Heart left ventricle (tissue), 16 donors: ENCODE results near the gene DIO3. TPM values are rescaled to one million over a fixed set of nuclear protein-coding genes. Genes with fewer than 3 reads are reported as not detected.

Experiments used
- ATAC-seq, 4 donors: fragments of 200-7000 bp; cut with Tn5 transposase; one replicate each; pipeline ENCODE4 v1.9.1; 2020 to 2022; ENCODE audit warnings: moderate library complexity in 4 of 4, mild to moderate bottlenecking in 3 of 4, moderate number of reproducible peaks in 1 of 4
- DNase-seq, 5 donors: peaks; one replicate each; pipeline ENCODE4 v3.0.0-alpha.2; 2020
- H3K27ac ChIP-seq, 12 donors: fragments of 200-600 bp; sonication (generic) in 4 of 12; one replicate each; pipeline versions ENCODE4 v1.5.0 to v1.8.0; 2016 to 2022; ENCODE audit warnings: mild to moderate bottlenecking in 2 of 12
- H3K27me3 ChIP-seq, 9 donors: fragments of 200-600 bp; sonication (generic) in 2 of 9; one replicate each; pipeline versions ENCODE4 v1.5.1 to v1.8.0; 2016 to 2022; ENCODE audit warnings: mild to moderate bottlenecking in 3 of 9
- H3K36me3 ChIP-seq, 9 donors: fragments of 200-600 bp; sonication (generic) in 2 of 9; one replicate each; pipeline versions ENCODE4 v1.5.0 to v1.8.0; 2018 to 2022; ENCODE audit warnings: mild to moderate bottlenecking in 2 of 9
- H3K4me1 ChIP-seq, 12 donors: fragments of 200-600 bp; sonication (generic) in 4 of 12; one replicate each; pipeline versions ENCODE4 v1.5.0 to v1.8.0; 2016 to 2022; ENCODE audit warnings: mild to moderate bottlenecking in 3 of 12
- H3K4me3 ChIP-seq, 12 donors: fragments of 200-600 bp; sonication (generic) in 4 of 12; one replicate each; pipeline versions ENCODE4 v1.5.0 to v1.8.0; 2017 to 2022; ENCODE audit warnings: mild to moderate bottlenecking in 9 of 12, moderate library complexity in 4 of 12
- H3K9me3 ChIP-seq, 12 donors: fragments of 200-600 bp; sonication (generic) in 4 of 12; one replicate each; pipeline versions ENCODE4 v1.5.0 to v1.8.0; 2016 to 2022; ENCODE audit warnings: mild to moderate bottlenecking in 1 of 12
- POLR2A ChIP-seq, 2 donors: fragments of 450-650 bp; IDR thresholded peaks; one replicate each; pipeline ENCODE4 v1.6.1; 2017; ENCODE audit warnings: antibody characterized with exemption in 2 of 2, mild to moderate bottlenecking in 2 of 2, moderate library complexity in 2 of 2
- WGBS, 4 donors: extraction: QIAGEN DNeasy Blood & Tissue Kit in 2 of 4; methylation state at CpG; one replicate each; pipeline versions ENCODE4 v1.1.5 to v1.1.7; 2013 to 2018; 5-methylcytosine and 5-hydroxymethylcytosine counted together
- intact Hi-C, 10 donors: fragments of 100-400 bp; cut with DNase I; formaldehyde crosslinking; loops; one replicate each; pipeline versions ENCODE4 v1.11.1 to v1.14.2; 2022
- polyA plus RNA-seq, 2 donors: library from polyadenylated mRNA; stranded (reverse); fragments of 200-250 nt; gene quantifications; one replicate each; pipeline ENCODE4 v1.2.3, GENCODE V29; 2013
- total RNA-seq, 9 donors: library from RNA; depleted of rRNA in 2 of 9; stranded (reverse); fragments of >200 nt in 2 of 9; fragmentation: NEBNext Ultra II Directional in 3 of 9; extraction: Animal tissue kit (Norgen Biotek cat#: 25700) in 3 of 9; gene quantifications; one replicate each; pipeline versions ENCODE4 v1.1.0 to v1.2.4, GENCODE V29; 2016 to 2023
- TF ChIP-seq, protein P1 (sequence below), 12 donors: fragments of 200-600 bp; sonication (generic) in 4 of 12; IDR thresholded peaks; one replicate each; pipeline versions ENCODE4 v1.5.0 to v1.8.0; 2018 to 2022; ENCODE audit warnings: antibody characterized with exemption in 12 of 12, mild to moderate bottlenecking in 5 of 12
- donor health status: ischemic (EF 13 %, LVEDD 7.1; RV severe dilation, severe dysfunction).
- donor health status: healthy with polysubstance abuse.
- donor health status: DM: no; HTN: yes; CAD: no.
- donor health status: DM: no; HTN: no; CAD: no.
- donor health status: ischemic (EF 25% LVEDD 6.9; RV normal size, moderate dysfunction).
- donor health status: ischemic (EF 25% LVEDD 5.7; RV mildly dilated, moderate dysfunction).
- donor health status: healthy.
- donor health status: DM: yes; HTN: yes; CAD: no.
- donor health status: ischemic (EF 35%, LVEDD 5.7; RV mildly dilated, moderate dysfunction).
- donor health status: nonischemic (EF 11% LVEDD 7.7; RV severe dilation, severe dysfunction).
- donor health status: DM: yes; HTN: yes; CAD: no.
- donor health status: PGD.
- donor health status: ischemic (EF 29% LVEDD 5.4; RV normal size, mild dysfunction).
- donor health status: nonischemic (EF 23%, LVEDD 6.1; RV moderate dilation, normal function).

Gene DIO3
- total and polyA plus RNA-seq, 11 donors = 0.12 to 0.48 (median 0.24) TPM; not detected in 6

DNA sequence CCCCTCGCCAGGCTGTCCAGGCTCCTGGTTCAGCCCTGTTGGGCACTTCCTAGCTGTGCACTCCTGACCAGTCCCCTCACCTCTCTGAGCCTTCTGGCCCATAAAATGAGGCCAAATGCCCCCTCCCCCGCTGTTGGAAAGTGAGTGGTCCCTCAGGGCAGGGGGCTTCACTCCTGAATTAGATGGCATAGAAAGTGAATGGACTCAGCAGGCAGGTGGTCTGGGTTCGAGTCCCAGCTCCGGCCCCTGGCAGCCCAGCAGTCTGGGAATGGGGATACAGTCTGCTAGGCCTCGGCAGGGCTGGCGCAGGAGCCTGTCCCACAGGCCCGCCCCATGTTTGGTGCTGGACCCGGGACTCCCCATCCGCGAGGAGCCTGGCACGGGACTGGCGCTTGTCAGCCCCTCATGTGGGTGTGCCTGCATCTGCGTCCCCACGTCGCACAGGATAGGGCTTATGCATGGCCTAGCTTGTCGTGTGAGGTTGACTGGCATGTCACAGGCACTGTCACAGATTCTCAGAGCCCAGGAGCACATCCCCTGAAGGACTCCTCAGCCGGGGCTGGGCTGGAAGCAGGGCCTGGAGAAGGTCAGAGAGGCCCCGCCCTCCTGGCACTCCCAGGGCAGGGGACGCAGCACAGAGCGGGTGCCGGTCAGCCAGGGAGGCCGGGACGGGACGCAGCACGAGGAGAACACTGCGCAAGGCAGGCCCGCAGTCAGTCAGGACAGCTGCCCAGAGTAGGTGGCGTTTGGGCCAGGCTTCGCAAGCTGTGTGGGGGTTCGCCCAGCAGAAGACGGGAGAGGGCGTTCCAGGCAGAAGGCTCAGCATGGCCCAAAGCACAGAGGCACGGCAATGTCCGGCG is 40.5 kb downstream of the DIO3 start:
- DNase-seq = no peak
- H3K9me3 ChIP-seq = peaks cover 0 to 8% (median 0%) of the 10 kb centered on the region in 12 donors
- no peak for TF ChIP-seq POLR2A (IDR thresholded peaks at IDR 0.05)
- TF ChIP-seq, protein P1, sequence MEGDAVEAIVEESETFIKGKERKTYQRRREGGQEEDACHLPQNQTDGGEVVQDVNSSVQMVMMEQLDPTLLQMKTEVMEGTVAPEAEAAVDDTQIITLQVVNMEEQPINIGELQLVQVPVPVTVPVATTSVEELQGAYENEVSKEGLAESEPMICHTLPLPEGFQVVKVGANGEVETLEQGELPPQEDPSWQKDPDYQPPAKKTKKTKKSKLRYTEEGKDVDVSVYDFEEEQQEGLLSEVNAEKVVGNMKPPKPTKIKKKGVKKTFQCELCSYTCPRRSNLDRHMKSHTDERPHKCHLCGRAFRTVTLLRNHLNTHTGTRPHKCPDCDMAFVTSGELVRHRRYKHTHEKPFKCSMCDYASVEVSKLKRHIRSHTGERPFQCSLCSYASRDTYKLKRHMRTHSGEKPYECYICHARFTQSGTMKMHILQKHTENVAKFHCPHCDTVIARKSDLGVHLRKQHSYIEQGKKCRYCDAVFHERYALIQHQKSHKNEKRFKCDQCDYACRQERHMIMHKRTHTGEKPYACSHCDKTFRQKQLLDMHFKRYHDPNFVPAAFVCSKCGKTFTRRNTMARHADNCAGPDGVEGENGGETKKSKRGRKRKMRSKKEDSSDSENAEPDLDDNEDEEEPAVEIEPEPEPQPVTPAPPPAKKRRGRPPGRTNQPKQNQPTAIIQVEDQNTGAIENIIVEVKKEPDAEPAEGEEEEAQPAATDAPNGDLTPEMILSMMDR (IDR thresholded peaks at IDR 0.05) = no peak
- WGBS, 4 donors = 88 to 92% (median 88%) methylated on average over 25 to 35 of the region's 35 CpGs
- H3K27ac ChIP-seq = no peak overlapping the region
- H3K27me3 ChIP-seq = peaks cover 0 to 25% (median 3%) of the 10 kb centered on the region in 9 donors
- ATAC-seq = peak in 1 of 4 donors; percentile 29
- peaks cover 0 to 2% (median 0%) of the 10 kb centered on the region in 12 donors for H3K4me1 ChIP-seq
- no peak overlapping the region for H3K4me3 ChIP-seq
- H3K36me3 ChIP-seq = no peaks in the 10 kb centered on the region
- intact Hi-C loops = no loop called here

DNA sequence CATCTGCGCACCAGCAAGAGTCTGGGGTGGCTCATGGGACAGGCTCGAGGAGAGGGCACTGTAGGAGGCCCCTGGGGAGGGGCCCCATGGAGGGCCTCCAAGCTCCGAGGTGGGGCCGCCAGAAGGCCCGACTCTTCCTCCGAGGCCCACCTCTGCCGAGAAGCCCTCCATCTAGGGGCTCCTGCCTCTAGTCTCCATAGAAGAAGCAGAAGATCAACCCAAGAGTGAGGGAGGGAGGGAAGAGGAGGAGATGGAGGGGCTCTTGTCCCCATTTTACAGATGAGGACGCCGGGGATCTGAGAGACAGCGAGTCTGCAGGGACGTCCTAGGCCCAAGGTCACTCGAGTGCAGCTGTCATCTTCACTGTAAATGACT is 41.2 kb downstream of the DIO3 start:
- no peak for TF ChIP-seq POLR2A (IDR thresholded peaks at IDR 0.05)
- TF ChIP-seq, protein P1 (IDR thresholded peaks at IDR 0.05) = no peak
- WGBS, 4 donors = 89 to 91% (median 90%) methylated on average over 11 to 12 of the region's 12 CpGs
- no peak overlapping the region for H3K4me3 ChIP-seq
- H3K36me3 ChIP-seq = no peaks in the 10 kb centered on the region
- H3K27ac ChIP-seq = no peak overlapping the region
- ATAC-seq (peak in 1 of 4 donors; percentile 11), DNase-seq (no peak)
- no peaks in the 10 kb centered on the region for H3K4me1 ChIP-seq
- H3K9me3 ChIP-seq = peaks cover 0 to 8% (median 0%) of the 10 kb centered on the region in 12 donors
- H3K27me3 ChIP-seq = peaks cover 0 to 25% (median 3%) of the 10 kb centered on the region in 9 donors
- intact Hi-C loops = no loop called here

DNA sequence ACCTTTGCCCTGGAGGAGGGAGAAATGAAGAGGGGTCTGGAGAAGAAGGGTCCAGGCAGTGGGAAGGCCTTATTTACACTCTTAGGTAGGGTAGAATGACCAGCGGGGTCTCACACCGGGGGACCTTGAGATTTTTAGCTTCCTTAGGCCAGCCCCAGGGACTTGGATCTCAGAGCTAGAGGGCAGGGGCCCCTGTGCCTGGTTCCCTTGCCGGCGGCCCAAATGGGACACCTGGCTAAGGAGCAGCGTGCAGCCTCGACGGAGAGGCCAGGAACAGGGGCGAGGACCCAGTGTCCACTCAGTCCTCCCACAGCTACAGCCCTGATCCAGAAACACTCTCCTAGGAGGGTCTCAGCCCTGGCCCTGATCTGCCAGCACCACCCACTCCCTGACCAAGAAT is 41.8 kb downstream of the DIO3 start:
- no peak for ATAC-seq
- peak in 1 of 5 donors; percentile 12 for DNase-seq
- Histone ChIP-seq H3K27me3 (peaks cover 0 to 25% (median 3%) of the 10 kb centered on the region in 9 donors), H3K36me3 (no peaks in the 10 kb centered on the region), H3K27ac (no peak overlapping the region), H3K9me3 (peaks cover 0 to 8% (median 0%) of the 10 kb centered on the region in 12 donors), H3K4me3 (no peak overlapping the region), H3K4me1 (no peaks in the 10 kb centered on the region)
- intact Hi-C loops = no loop called here
- 90 to 97% (median 91%) methylated on average over 4 to 8 of the region's 8 CpGs for WGBS, 4 donors
- TF ChIP-seq, protein P1 (IDR thresholded peaks at IDR 0.05) = no peak
- TF ChIP-seq POLR2A (IDR thresholded peaks at IDR 0.05) = no peak

DNA sequence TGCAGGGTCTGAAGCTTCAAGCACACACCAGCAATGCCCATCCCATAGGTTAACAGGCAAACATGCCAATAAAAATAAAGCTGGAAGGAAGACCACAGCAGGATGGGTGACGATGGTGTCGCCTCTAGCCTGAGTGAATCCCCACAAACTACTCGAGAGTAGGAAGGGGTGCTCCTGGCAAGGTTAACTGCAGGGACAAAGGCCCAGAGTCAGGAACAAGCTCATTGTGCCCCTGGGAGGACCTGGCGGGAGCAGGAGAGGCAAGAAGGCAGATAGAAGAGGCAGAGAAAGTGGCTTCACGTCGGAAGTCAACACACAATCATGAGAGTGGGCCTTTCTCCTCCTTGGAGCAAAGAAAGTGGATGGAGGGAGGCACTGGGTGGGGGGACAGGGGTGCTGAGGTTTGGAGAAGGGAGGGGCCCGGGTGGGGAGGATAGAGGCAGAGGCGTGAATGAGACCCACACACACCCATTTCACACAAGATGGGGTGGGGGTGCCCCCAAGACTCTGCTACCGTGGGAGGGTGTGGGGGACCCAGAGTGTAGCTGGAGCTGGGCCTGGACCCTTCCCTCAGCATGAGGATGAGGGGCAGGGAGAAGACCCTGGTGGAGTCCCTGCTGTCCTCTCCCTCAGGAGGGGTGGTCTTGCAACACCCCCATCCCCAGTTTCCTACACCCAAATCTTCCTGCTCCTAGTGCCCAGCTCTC is 43.1 kb downstream of the DIO3 start:
- H3K27me3 ChIP-seq = peaks cover 0 to 35% (median 9%) of the 10 kb centered on the region in 9 donors
- H3K4me1 ChIP-seq = no peaks in the 10 kb centered on the region
- H3K9me3 ChIP-seq = no peaks in the 10 kb centered on the region
- ATAC-seq = no peak
- no peak overlapping the region for H3K4me3 ChIP-seq
- WGBS, 4 donors = 85 to 88% (median 86%) methylated on average over 9 of the region's 9 CpGs
- no peak for DNase-seq
- H3K36me3 ChIP-seq = no peaks in the 10 kb centered on the region
- no peak overlapping the region for H3K27ac ChIP-seq
- TF ChIP-seq, protein P1 (IDR thresholded peaks at IDR 0.05) = no peak
- no peak for TF ChIP-seq POLR2A (IDR thresholded peaks at IDR 0.05)
- intact Hi-C loops = no loop called here
